PC-3 (cell line): ENCODE data around the gene ADD3. TPM values are rescaled to one million over a fixed set of nuclear protein-coding genes. Genes with fewer than 3 reads are reported as not detected.

Experiments used
- ATAC-seq: fragments of 200-7000 bp; cut with Tn5 transposase; 2 replicates; pipeline ENCODE4 v1.9.1; 2020; ENCODE audit warnings: mild to moderate bottlenecking, moderate library complexity
- BruUV-seq: library from RNA; stranded (reverse); fragments of 400-500 nt; replicated peaks from 2 replicates; lab custom pipeline; 2021; lab: Mats Ljungman, UMichigan
- CTCF ChIA-PET: fragments of 300-600 bp; sonication (Branson Sonifier 250); formaldehyde crosslinking; loops from one replicate; lab custom pipeline; 2022; ENCODE audit warnings: antibody characterized with exemption; lab: Charles Lee
- POLR2A ChIA-PET: fragments of 300-600 bp; sonication (Branson Sonifier 250); formaldehyde crosslinking; loops from one replicate; lab custom pipeline; 2022; ENCODE audit warnings: antibody characterized with exemption; ENCODE audit not compliant: unreplicated experiment; lab: Charles Lee
- DNase-seq: peaks from one replicate; pipeline ENCODE4 v3.0.0-alpha.2; 2015
- H2AFZ ChIP-seq: fragments of 300-600 bp; sonication (generic); 2 replicates; pipeline ENCODE4 v1.6.0; 2016; ENCODE audit warnings: antibody characterized with exemption, low read length
- H3F3A ChIP-seq: fragments of 300-600 bp; sonication (generic); one replicate; pipeline ENCODE4 v1.6.0; 2017; ENCODE audit warnings: antibody characterized with exemption, low read length, control low read depth, mild to moderate bottlenecking; ENCODE audit not compliant: unreplicated experiment
- H3K27ac ChIP-seq: fragments of 300-600 bp; sonication (generic); 2 replicates; pipeline ENCODE4 v1.5.1; 2016; ENCODE audit warnings: mild to moderate bottlenecking, low read length
- H3K27me3 ChIP-seq: fragments of 300-600 bp; sonication (generic); 2 replicates; pipeline ENCODE4 v1.6.1; 2016; ENCODE audit warnings: low read length, mixed read lengths
- H3K36me3 ChIP-seq: fragments of 300-600 bp; sonication (generic); 2 replicates; pipeline ENCODE4 v1.6.1; 2016; ENCODE audit warnings: low read depth, mixed run types, low read length, mixed read lengths
- H3K4me1 ChIP-seq: fragments of 300-600 bp; sonication (generic); 2 replicates; pipeline ENCODE4 v1.5.1; 2016; ENCODE audit warnings: low read length; ENCODE audit not compliant: insufficient read depth
- H3K4me2 ChIP-seq: fragments of 300-600 bp; sonication (generic); 2 replicates; pipeline ENCODE4 v1.6.0; 2016; ENCODE audit warnings: low read length
- H3K4me3 ChIP-seq: fragments of 300-600 bp; sonication (generic); 2 replicates; pipeline ENCODE4 v1.5.1; 2016; ENCODE audit warnings: mild to moderate bottlenecking, low read length, mixed read lengths
- H3K79me2 ChIP-seq: fragments of 300-600 bp; sonication (generic); 2 replicates; pipeline ENCODE4 v1.6.1; 2017; ENCODE audit warnings: low read length, mixed read lengths
- H3K9ac ChIP-seq: fragments of 300-600 bp; sonication (generic); 2 replicates; pipeline ENCODE4 v1.6.0; 2016; ENCODE audit warnings: mild to moderate bottlenecking, low read length
- H3K9me2 ChIP-seq: fragments of 300-600 bp; sonication (generic); replicated peaks from 2 replicates; pipeline ENCODE4 v1.6.1; 2016; ENCODE audit warnings: mixed run types, low read length, mixed read lengths
- H3K9me3 ChIP-seq: fragments of 300-600 bp; sonication (generic); 2 replicates; pipeline ENCODE4 v1.6.1; 2016; ENCODE audit warnings: low read length, mixed read lengths
- H4K20me1 ChIP-seq: fragments of 300-600 bp; sonication (generic); 2 replicates; pipeline ENCODE4 v1.6.1; 2016; ENCODE audit warnings: low read length, mixed read lengths
- EZH2 ChIP-seq: fragments of 300-600 bp; sonication (generic); IDR thresholded peaks from one replicate; pipeline ENCODE4 v1.6.1; 2017; ENCODE audit warnings: antibody characterized with exemption, mild to moderate bottlenecking, low read length; ENCODE audit not compliant: unreplicated experiment
- EZH2phosphoT487 ChIP-seq: fragments of 300-600 bp; sonication (generic); IDR thresholded peaks from 2 replicates; pipeline ENCODE4 v1.6.1; 2018; ENCODE audit warnings: mild to moderate bottlenecking, antibody characterized with exemption, low read length, borderline replicate concordance
- intact Hi-C: fragments of 100-400 bp; cut with micrococcal nuclease; formaldehyde crosslinking; loops from 2 replicates; pipeline ENCODE4 v1.9.0; 2023
- total RNA-seq: library from RNA; depleted of rRNA; stranded (reverse); fragments of >200 nt; gene quantifications from 2 replicates; pipeline ENCODE4 v1.2.3, GENCODE V29; 2014
- TF ChIP-seq, protein P1 (sequence below): fragments of 300-600 bp; sonication (generic); conservative IDR thresholded peaks from 2 replicates; pipeline ENCODE4 v1.5.1; 2017; ENCODE audit warnings: antibody characterized with exemption, low read depth, mild to moderate bottlenecking, low read length

The ADD3 gene
- total RNA-seq, 1 experiment from 2014 or later, result 25.7 TPM

- Histone ChIP-seq H3K9ac (no peak overlapping the region), H3F3A (no peaks in the 10 kb centered on the region), H2AFZ (no peak overlapping the region), H3K4me1 (no peaks in the 10 kb centered on the region), H3K27me3 (no peaks in the 10 kb centered on the region), H3K27ac (no peak overlapping the region), H3K4me2 (no peak overlapping the region), H3K9me3 (no peaks in the 10 kb centered on the region), H4K20me1 (no peaks in the 10 kb centered on the region), H3K9me2 (no peaks in the 10 kb centered on the region), H3K4me3 (no peak overlapping the region), H3K36me3 (no peaks in the 10 kb centered on the region; the same call in 1 of the 2 replicates), H3K79me2 (no peaks in the 10 kb centered on the region)
- no peak for DNase-seq
- TF ChIP-seq EZH2phosphoT487, result no peak
- TF ChIP-seq EZH2, result no peak
- TF ChIP-seq, protein P1, sequence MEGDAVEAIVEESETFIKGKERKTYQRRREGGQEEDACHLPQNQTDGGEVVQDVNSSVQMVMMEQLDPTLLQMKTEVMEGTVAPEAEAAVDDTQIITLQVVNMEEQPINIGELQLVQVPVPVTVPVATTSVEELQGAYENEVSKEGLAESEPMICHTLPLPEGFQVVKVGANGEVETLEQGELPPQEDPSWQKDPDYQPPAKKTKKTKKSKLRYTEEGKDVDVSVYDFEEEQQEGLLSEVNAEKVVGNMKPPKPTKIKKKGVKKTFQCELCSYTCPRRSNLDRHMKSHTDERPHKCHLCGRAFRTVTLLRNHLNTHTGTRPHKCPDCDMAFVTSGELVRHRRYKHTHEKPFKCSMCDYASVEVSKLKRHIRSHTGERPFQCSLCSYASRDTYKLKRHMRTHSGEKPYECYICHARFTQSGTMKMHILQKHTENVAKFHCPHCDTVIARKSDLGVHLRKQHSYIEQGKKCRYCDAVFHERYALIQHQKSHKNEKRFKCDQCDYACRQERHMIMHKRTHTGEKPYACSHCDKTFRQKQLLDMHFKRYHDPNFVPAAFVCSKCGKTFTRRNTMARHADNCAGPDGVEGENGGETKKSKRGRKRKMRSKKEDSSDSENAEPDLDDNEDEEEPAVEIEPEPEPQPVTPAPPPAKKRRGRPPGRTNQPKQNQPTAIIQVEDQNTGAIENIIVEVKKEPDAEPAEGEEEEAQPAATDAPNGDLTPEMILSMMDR, result no peak
- ChIA-PET POLR2A (no interaction called here), CTCF (no interaction called here)
- BruUV-seq, result no TSS peak
- ATAC-seq, result no peak
- intact Hi-C loops, result no loop called here
These were observed 98.1 kb downstream of the ADD3 start for GRCh38 chr10:110105873-110106272.

DNA sequence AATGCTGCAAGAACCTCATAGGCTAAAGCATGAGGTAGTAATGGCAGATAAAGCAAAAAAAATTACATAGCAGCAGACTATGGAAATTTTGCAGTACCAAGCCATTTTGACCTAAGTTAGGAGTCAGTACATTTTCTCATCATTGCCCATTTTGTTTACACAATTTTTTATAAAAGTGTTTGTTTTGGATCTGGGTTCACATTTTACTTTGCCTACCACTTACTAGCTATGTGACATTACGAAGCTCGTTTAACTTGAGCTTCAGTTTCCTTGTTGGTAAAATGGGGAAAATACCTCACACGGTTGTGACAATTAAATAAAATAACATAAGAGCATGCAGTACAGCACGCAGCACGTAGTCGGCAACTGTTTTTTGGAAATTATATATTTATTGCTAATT, 99.6 kb downstream of the ADD3 start:
- H3K9me2 ChIP-seq, result no peaks in the 10 kb centered on the region
- no peak overlapping the region for H3K9ac ChIP-seq
- BruUV-seq, result no TSS peak
- intact Hi-C loops, result no loop called here
- no peaks in the 10 kb centered on the region for H3F3A ChIP-seq
- H3K4me2 ChIP-seq, result no peak overlapping the region
- H3K36me3 ChIP-seq, result no peaks in the 10 kb centered on the region
- no peak overlapping the region for H2AFZ ChIP-seq
- H4K20me1 ChIP-seq, result no peaks in the 10 kb centered on the region
- no peak overlapping the region for H3K4me3 ChIP-seq
- H3K9me3 ChIP-seq, result no peaks in the 10 kb centered on the region
- CTCF ChIA-PET, result no interaction called here
- no peaks in the 10 kb centered on the region for H3K4me1 ChIP-seq
- no peaks in the 10 kb centered on the region for H3K79me2 ChIP-seq
- DNase-seq, result no peak
- POLR2A ChIA-PET, result no interaction called here
- TF ChIP-seq, protein P1, result no peak
- H3K27me3 ChIP-seq, result no peaks in the 10 kb centered on the region
- ATAC-seq, result no peak
- no peak overlapping the region for H3K27ac ChIP-seq

DNA sequence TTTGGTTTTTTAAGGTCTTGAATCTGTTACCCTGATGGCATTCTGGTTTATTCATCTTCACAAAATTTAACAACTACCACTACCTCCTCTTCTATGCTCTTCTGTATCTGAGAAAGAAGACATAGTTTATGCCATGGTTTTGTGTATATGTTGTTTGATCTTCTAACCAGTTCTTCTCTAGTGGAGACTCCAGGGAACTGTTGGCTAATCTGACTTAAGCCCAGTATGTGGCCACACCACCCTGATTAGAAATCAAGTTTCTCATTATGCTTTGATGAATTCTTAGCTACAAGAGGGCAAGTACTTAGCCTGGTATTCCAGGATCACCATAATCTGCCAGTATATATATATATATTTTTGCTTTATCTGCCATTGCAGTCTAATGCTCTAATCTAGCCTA, 100.1 kb downstream of the ADD3 start:
- no peak for ATAC-seq
- TF ChIP-seq, protein P1, result no peak
- no peak for TF ChIP-seq EZH2phosphoT487
- TF ChIP-seq EZH2, result no peak
- Histone ChIP-seq H3K9ac (no peak overlapping the region), H3K79me2 (no peaks in the 10 kb centered on the region), H3K4me2 (no peak overlapping the region), H2AFZ (no peak overlapping the region), H3K27me3 (no peaks in the 10 kb centered on the region), H3K27ac (no peak overlapping the region), H3K4me3 (no peak overlapping the region), H3F3A (no peaks in the 10 kb centered on the region), H3K9me3 (no peaks in the 10 kb centered on the region), H3K36me3 (no peaks in the 10 kb centered on the region), H3K9me2 (no peaks in the 10 kb centered on the region), H3K4me1 (no peaks in the 10 kb centered on the region), H4K20me1 (no peaks in the 10 kb centered on the region)
- intact Hi-C loops, result no loop called here
- DNase-seq, result no peak
- BruUV-seq, result no TSS peak
- CTCF ChIA-PET, result no interaction called here
- POLR2A ChIA-PET, result no interaction called here
